Activated T-helper 1 cell treated with anti-CD3 and anti-CD28 coated beads, Interleukin-2, amount 50 U/mL, for 16 hours (primary cell): ENCODE measurements around the gene DNAH17.

Source experiments
- DNase-seq, 2 donors: peaks; one replicate each; pipeline ENCODE4 v3.0.0-alpha.2; 2020; ENCODE audit warnings: low read depth in 1 of 2, low spot score in 1 of 2

DNAH17 gene

GRCh38 chr17:78577296-78577695, at the start of gene DNAH17:
TSS of gene DNAH17 (minus strand) at chr17:78577396. CDS start at chr17:78575057, 2,339 bp downstream.
- DNase-seq, result no peak

GRCh38 chr17:78624324-78625151, 47.3 kb upstream of the DNAH17 start:
- no peak for DNase-seq

- DNase-seq, result no peak
Measured at GRCh38 chr17:78623541-78623940, 46.3 kb upstream of the DNAH17 start.

GRCh38 chr17:78622491-78623265, 45.5 kb upstream of the DNAH17 start:
- no peak for DNase-seq

GRCh38 chr17:78621720-78622490, 44.7 kb upstream of the DNAH17 start:
- DNase-seq, result no peak

- DNase-seq, result no peak
Measured at GRCh38 chr17:78620099-78620498, 42.9 kb upstream of the DNAH17 start.

- no peak for DNase-seq
Measured at GRCh38 chr17:78619334-78619733, 42.1 kb upstream of the DNAH17 start.

- DNase-seq, result no peak
Measured at GRCh38 chr17:78618264-78619066, 41.3 kb upstream of the DNAH17 start.

GRCh38 chr17:78617511-78618061, 40.4 kb upstream of the DNAH17 start:
- DNase-seq, result no peak

- DNase-seq, result no peak
Measured at GRCh38 chr17:78616946-78617345, 39.8 kb upstream of the DNAH17 start.

GRCh38 chr17:78615631-78616030, 38.4 kb upstream of the DNAH17 start:
- DNase-seq, result no peak

GRCh38 chr17:78613416-78613815, 36.2 kb upstream of the DNAH17 start:
- no peak for DNase-seq

- no peak for DNase-seq
Measured at GRCh38 chr17:78611607-78612006, 34.4 kb upstream of the DNAH17 start.

GRCh38 chr17:78610951-78611511, 33.8 kb upstream of the DNAH17 start:
- no peak for DNase-seq

- DNase-seq, result no peak
Measured at GRCh38 chr17:78609191-78609641, 32.0 kb upstream of the DNAH17 start.

GRCh38 chr17:78608804-78609186, 31.6 kb upstream of the DNAH17 start:
- no peak for DNase-seq

- no peak for DNase-seq
Measured at GRCh38 chr17:78608122-78608803, 31.1 kb upstream of the DNAH17 start.

GRCh38 chr17:78607038-78607437, 29.8 kb upstream of the DNAH17 start:
- no peak for DNase-seq

GRCh38 chr17:78605886-78606285, 28.7 kb upstream of the DNAH17 start:
- DNase-seq, result no peak
